ENCODE measurements around the gene SYNE3. TPM values are rescaled to one million over a fixed set of nuclear protein-coding genes. Genes with fewer than 3 reads are reported as not detected.

Gene SYNE3
- total and polyA plus RNA-seq, 9 of the 15 experiments (the other 6 are each of a cell fraction or from before 2014, with no cell fraction given), result 0.04 to 3.1 (median 0.55) TPM

- peak; percentile 57 for TF ChIP-seq CTCFL (IDR thresholded peaks at IDR 0.05; ENCODE audit: borderline replicate concordance, insufficient read depth, low read depth, low read length, poor library complexity, severe bottlenecking)
- TF ChIP-seq HOMEZ (CRISPR knock-in tag; IDR thresholded peaks at IDR 0.05), result no peak
- TF ChIP-seq E2F3 (CRISPR knock-in tag; IDR thresholded peaks at IDR 0.05), result no peak
- TF ChIP-seq PCBP1 (IDR thresholded peaks at IDR 0.05; ENCODE audit: low read depth, low read length, poor library complexity, severe bottlenecking), result peak; percentile 34
- TF ChIP-seq SMARCA5 (IDR thresholded peaks at IDR 0.05), result no peak
- no peak for TF ChIP-seq CREB1 (IDR thresholded peaks at IDR 0.05)
- TF ChIP-seq CREB1 (CRISPR knock-in tag; IDR thresholded peaks at IDR 0.05), result peak; percentile 58; the same call in 1 of the 2 replicates
- TF ChIP-seq ZNF785 (CRISPR knock-in tag; IDR thresholded peaks at IDR 0.05), result no peak
- TF ChIP-seq PKNOX1 (IDR thresholded peaks at IDR 0.05), result peak; percentile 99
- TF ChIP-seq CXXC5 (CRISPR knock-in tag; IDR thresholded peaks at IDR 0.05), result peak; percentile 89
- peak; percentile 21; the same call in 1 of the 2 replicates for TF ChIP-seq RNF2 (IDR thresholded peaks at IDR 0.05)
- peak; percentile 97 for TF ChIP-seq ZBTB40 (IDR thresholded peaks at IDR 0.05)
- no peak for TF ChIP-seq ZBTB40 (CRISPR knock-in tag; IDR thresholded peaks at IDR 0.05)
- TF ChIP-seq POLR2A (conservative IDR thresholded peaks at IDR 0.05), result peak; percentile 81
- TF ChIP-seq DPF2 (IDR thresholded peaks at IDR 0.05), result no peak
Measured at GRCh38 chr14:95534299-95535225, 18.1 kb upstream of the SYNE3 start, which contains the start of gene GLRX5 (continued).
